GM12872 (cell line): ENCODE data around the gene C8G.
A peak's percentile ranks its signal among the peaks of the same experiment; 100 is the strongest.

Experiments
- TF ChIP-seq, protein P1 (sequence below): IDR thresholded peaks from 3 replicates; pipeline ENCODE4 v1.5.1; 2011; ENCODE audit warnings: low read depth, mild to moderate bottlenecking, low read length, moderate library complexity; ENCODE audit not compliant: insufficient read depth

Gene C8G

DNA sequence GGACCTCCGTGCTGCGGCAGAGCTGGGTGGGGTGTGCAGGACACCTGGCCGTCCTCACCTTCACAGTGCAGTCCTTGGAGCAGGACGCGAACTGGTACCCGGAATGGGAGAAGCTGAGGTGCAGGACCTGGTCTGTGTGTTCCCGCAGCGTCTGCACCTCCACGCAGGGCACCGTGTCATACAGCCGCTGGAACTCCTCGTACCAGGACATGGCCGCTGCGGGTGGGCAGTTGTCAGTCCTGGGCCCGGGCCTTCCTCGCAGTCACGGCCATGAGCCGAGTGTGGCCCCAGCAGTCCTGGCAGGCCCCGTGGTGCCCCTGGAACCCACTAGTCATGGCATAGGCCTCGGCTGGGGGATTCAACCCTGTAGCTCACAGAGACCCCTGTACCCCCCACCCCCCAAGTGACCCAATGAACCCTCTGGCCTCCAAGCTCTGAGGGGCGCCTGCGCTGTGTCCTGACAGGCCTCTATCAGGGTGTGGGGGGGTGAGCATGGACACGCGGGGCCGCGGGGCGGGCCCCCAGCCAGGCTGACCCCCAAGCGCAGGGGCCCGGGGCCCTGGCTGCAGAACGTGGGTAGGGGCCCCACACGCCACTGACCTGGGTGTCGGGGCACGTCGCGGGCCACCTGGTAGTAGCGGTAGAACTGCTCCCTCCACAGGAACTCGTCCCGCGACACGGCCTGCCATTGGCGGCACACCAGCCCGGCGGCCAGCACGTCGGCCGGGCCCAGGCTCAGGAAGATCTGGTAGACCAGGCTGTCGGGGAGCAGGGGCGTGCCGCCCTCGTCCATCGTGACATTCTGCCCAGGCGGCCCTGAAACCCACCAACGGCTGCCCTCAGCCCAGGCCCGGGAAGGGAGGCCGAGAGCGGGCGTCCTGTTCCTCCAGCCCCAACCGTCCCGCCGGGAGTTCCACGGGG is 1.5 kb upstream of the C8G start:
- TF ChIP-seq, protein P1, sequence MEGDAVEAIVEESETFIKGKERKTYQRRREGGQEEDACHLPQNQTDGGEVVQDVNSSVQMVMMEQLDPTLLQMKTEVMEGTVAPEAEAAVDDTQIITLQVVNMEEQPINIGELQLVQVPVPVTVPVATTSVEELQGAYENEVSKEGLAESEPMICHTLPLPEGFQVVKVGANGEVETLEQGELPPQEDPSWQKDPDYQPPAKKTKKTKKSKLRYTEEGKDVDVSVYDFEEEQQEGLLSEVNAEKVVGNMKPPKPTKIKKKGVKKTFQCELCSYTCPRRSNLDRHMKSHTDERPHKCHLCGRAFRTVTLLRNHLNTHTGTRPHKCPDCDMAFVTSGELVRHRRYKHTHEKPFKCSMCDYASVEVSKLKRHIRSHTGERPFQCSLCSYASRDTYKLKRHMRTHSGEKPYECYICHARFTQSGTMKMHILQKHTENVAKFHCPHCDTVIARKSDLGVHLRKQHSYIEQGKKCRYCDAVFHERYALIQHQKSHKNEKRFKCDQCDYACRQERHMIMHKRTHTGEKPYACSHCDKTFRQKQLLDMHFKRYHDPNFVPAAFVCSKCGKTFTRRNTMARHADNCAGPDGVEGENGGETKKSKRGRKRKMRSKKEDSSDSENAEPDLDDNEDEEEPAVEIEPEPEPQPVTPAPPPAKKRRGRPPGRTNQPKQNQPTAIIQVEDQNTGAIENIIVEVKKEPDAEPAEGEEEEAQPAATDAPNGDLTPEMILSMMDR, result no peak

DNA sequence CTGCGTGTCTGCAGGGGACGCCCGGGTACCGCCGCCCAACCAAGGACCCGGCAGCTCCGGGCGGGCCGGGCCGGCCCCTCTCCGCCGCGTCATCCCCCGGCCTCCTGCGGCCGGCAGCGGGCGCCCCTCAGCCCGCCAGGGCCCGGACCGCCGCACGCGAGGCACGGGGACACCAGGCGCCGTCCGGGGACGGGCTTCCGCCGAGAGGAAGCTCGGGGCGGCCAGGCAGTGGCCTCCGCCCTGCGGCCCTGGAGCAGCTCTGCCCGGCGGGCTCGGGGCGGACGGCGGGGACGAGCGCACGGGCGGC is 878 bp upstream of the C8G start:
- TF ChIP-seq, protein P1, result 0 out of 3 replicates have a peak, but pooled peaks have one; percentile 8

DNA sequence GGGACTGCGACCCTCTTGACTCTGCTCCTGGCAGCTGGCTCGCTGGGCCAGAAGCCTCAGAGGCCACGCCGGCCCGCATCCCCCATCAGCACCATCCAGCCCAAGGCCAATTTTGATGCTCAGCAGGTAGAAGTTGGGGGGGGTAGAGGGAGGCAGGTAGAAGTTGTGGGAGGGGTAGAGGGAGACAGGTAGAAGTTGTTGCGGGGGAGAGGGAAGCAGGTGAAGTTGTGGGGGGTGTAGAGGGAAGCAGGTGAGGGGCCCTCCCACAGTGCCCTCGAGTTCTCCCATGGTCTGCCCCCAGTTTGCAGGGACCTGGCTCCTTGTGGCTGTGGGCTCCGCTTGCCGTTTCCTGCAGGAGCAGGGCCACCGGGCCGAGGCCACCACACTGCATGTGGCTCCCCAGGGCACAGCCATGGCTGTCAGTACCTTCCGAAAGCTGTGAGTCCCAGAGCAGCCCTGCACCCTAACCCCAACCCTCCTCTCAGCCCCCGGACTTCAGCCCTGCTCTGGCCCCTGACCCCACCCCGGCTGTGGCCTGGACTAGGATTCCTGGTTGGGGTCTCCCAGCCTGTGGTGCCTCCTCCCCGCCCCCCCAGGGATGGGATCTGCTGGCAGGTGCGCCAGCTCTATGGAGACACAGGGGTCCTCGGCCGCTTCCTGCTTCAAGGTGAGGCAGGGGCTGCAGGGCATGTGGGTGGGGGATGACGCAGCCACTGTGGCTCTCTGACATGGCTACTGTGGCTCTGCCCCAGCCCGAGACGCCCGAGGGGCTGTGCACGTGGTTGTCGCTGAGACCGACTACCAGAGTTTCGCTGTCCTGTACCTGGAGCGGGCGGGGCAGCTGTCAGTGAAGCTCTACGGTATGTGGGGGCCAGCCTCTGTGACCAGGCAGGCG is 537 bp downstream of the C8G start:
- TF ChIP-seq, protein P1, result no peak

DNA sequence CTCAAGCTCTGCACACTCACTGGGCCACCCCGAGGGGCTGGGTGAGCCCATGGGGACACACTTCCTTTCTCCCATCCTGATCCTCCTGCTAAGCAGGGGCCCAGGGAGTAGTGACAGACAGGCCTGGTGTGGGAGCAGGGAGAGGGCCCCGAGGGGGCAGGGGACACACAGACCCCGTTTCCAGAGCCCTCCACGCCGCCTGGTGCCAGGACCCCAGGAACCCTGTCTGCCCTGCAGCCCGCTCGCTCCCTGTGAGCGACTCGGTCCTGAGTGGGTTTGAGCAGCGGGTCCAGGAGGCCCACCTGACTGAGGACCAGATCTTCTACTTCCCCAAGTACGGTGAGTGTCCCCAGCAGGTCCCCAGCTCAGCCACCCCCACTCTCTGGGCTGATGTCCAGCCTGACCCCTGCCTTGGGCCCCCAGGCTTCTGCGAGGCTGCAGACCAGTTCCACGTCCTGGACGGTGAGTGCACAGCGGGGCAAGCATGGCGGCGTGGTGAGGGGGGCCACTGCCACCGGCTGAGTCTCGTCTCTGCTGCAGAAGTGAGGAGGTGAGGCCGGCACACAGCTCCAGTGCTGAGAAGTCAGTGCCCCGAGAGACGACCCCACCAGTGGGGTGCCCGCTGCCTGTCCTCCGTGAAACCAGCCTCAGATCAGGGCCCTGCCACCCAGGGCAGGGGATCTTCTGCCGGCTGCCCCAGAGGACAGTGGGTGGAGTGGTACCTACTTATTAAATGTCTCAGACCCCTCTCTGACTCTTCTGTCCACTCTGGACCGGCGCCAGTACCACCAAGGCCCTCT is 1.4 kb downstream of the C8G start:
- TF ChIP-seq, protein P1, result no peak

DNA sequence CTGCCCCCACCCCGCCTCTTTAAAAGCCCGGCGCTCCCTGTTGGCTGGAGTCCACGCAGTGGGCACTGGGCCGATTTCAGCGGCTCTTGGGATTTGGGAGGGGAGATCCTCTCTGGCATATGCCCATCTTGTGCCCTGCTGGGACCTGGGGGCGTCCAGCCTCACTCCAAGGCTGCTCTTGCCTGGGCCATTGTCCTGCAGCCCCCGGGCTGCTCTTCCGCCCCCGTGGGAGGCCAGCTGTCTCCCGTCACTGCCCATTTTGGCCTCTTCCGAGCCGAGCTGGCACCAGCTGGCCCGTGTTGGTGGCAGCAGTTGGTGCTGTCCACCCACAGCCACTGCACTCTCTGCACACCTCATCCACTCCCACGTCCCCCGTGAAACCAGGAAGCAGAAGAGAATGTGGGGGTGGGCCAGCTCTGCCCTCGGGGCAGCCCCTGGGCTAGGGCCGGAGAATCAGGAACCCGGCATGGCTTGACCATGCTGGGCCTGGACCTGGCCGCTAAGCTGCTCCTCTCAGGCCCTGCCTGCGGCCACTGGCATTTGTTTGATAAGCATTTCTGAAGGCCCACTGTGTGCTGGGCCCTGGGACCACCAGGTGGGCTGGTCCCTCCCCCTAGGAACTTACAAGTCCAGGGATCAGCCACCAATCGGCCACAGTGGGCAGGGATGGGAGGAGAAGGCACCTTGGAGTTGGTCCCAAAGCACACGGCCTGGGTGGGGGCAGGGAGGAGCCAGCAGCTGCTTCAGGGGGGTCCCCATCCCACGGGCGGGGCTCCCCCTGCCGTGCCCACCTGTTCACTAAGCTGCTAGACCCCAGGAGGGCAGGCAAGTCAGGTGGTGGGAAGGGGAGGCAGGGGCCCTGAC is 2.2 kb downstream of the C8G start:
- TF ChIP-seq, protein P1, result no peak

DNA sequence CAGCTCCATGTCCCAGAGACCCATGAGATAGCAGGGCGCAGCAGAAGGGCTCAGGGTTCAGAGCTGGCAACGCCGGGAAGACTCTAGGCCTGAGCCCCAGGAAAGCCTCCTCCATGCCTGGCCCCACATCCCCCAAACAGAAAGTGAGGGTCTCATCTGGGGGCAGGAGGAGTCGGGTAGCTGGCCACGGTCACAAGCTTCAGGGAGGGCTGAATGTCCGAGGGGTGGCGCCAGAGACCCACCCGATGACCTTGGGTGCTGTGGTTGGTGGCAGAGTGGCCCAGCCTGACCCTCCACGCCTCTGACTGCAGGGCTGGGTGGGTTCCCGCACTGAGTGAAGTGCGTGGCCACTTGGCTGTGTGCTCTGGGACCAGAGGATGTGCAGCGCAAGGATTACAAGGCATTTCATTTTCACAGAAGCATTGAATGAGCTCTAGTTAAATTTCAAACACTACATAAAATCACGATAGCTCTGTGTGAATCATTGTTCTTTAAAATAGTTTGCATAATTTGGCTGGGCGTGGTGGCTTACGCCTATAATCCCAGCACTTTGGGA is 3.0 kb downstream of the C8G start:
- TF ChIP-seq, protein P1, result peak; percentile 65
